Measurements from ENCODE around the gene ANXA10. TPM values are rescaled to one million over a fixed set of nuclear protein-coding genes. Genes with fewer than 3 reads are reported as not detected.

The ANXA10 gene
- total and polyA plus RNA-seq, 2 of the 4 experiments (the other 2 are of a cell fraction): 0.44 to 0.72 TPM

DNA sequence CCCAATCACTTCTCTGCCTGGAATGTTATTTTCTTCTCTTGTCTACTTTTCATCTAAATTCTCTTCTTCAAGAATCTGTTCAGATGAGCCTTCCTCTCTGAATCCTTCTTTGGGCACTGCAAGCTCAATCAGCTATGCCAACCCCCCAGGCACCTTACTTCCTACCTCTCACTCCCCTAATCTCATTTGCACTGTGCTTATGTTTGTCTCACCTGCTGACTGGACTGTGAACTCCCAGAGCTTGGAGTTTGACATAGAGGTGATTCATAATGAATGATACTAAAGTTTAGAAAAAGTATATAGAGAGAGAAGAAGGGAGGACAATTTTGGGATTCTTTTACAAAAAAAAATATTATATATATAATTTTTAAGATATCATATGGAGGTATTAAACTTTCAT is 36.3 kb downstream of the ANXA10 start:
- Histone ChIP-seq H4K5ac (ENCODE audit: low read depth, low read length) (no peak overlapping the region), H3K9ac (ENCODE audit: low read depth, low read length) (no peak overlapping the region), H2BK15ac (ENCODE audit: low read depth, low read length) (no peak overlapping the region), H3K9me1 (ENCODE audit: insufficient read depth, low read length) (no peaks in the 10 kb centered on the region; the same call in 1 of the 2 replicates), H3K27me3 (ENCODE audit: control insufficient read depth, insufficient read depth, low read length) (no peaks in the 10 kb centered on the region), H3K18ac (ENCODE audit: low read depth, low read length) (no peak overlapping the region), H3K9me3 (ENCODE audit: control insufficient read depth, insufficient read depth, low read length) (no peaks in the 10 kb centered on the region), H3K14ac (replicated peaks; ENCODE audit: low read depth, low read length) (no peak overlapping the region), H2BK20ac (ENCODE audit: low read depth, low read length) (no peak overlapping the region), H2BK120ac (ENCODE audit: low read depth, low read length) (no peak overlapping the region), H3K4me2 (ENCODE audit: low read depth, low read length) (no peak overlapping the region), H3K4me3 (ENCODE audit: insufficient read depth, low read depth, low read length) (no peak overlapping the region), H2AK9ac (replicated peaks; ENCODE audit: low read depth, low read length, poor library complexity) (no peak overlapping the region), H2AFZ (replicated peaks; ENCODE audit: low read length, poor library complexity) (no peak overlapping the region), H3K79me1 (ENCODE audit: low read depth in 1 of 2, low read length in 2 of 2) (no peaks in the 10 kb centered on the region), H2AK5ac (ENCODE audit: low read depth, low read length) (no peak overlapping the region), H3K56ac (ENCODE audit: extremely low read depth, insufficient read depth, low read length) (no peak overlapping the region), H3K23ac (ENCODE audit: low read depth, low read length) (no peak overlapping the region), H4K8ac (ENCODE audit: low read depth in 2 of 2, low read length in 2 of 2) (no peak overlapping the region), H2BK5ac (ENCODE audit: low read depth, low read length, poor library complexity, severe bottlenecking) (no peak overlapping the region), H3K4ac (ENCODE audit: low read depth, low read length) (no peak overlapping the region), H3K4me1 (ENCODE audit: control insufficient read depth, insufficient read depth, low read length) (peaks cover 2% of the 10 kb centered on the region; the same call in 1 of the 2 replicates), H4K91ac (ENCODE audit: insufficient read depth, low read depth, low read length) (no peak overlapping the region), H4K20me1 (ENCODE audit: insufficient read depth, low read length) (no peaks in the 10 kb centered on the region), H3K27ac (ENCODE audit: insufficient read depth, low read length) (no peak overlapping the region), H3K36me3 (ENCODE audit: control insufficient read depth, insufficient read depth, low read length) (no peaks in the 10 kb centered on the region)
- in situ Hi-C loops (cut with MboI; ENCODE audit: low sequenced_read_pairs) (no loop called here), dilution Hi-C loops (cut with HindIII; ENCODE audit: low sequenced_read_pairs, unreplicated experiment) (no loop called here), intact Hi-C loops (cut with micrococcal nuclease) (no loop called here)
- ATAC-seq (ENCODE audit: low read depth) (no peak), DNase-seq (no peak)
- TF ChIP-seq SMC3 (IDR thresholded peaks at IDR 0.05; ENCODE audit: low read depth, low read length): no peak
- TF ChIP-seq NFE2L2 (IDR thresholded peaks at IDR 0.05; ENCODE audit: low read depth, low read length): no peak
- TF ChIP-seq BHLHE40 (IDR thresholded peaks at IDR 0.05; ENCODE audit: low read depth, low read length): no peak
- TF ChIP-seq CEBPB (IDR thresholded peaks at IDR 0.05; ENCODE audit: low read depth, low read length): no peak
- TF ChIP-seq MAFK (IDR thresholded peaks at IDR 0.05; ENCODE audit: low read depth, low read length): no peak
- TF ChIP-seq, protein P1, sequence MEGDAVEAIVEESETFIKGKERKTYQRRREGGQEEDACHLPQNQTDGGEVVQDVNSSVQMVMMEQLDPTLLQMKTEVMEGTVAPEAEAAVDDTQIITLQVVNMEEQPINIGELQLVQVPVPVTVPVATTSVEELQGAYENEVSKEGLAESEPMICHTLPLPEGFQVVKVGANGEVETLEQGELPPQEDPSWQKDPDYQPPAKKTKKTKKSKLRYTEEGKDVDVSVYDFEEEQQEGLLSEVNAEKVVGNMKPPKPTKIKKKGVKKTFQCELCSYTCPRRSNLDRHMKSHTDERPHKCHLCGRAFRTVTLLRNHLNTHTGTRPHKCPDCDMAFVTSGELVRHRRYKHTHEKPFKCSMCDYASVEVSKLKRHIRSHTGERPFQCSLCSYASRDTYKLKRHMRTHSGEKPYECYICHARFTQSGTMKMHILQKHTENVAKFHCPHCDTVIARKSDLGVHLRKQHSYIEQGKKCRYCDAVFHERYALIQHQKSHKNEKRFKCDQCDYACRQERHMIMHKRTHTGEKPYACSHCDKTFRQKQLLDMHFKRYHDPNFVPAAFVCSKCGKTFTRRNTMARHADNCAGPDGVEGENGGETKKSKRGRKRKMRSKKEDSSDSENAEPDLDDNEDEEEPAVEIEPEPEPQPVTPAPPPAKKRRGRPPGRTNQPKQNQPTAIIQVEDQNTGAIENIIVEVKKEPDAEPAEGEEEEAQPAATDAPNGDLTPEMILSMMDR (conservative IDR thresholded peaks at IDR 0.05; ENCODE audit: low read depth, low read length): no peak
- TF ChIP-seq, protein P2, sequence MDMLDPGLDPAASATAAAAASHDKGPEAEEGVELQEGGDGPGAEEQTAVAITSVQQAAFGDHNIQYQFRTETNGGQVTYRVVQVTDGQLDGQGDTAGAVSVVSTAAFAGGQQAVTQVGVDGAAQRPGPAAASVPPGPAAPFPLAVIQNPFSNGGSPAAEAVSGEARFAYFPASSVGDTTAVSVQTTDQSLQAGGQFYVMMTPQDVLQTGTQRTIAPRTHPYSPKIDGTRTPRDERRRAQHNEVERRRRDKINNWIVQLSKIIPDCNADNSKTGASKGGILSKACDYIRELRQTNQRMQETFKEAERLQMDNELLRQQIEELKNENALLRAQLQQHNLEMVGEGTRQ (IDR thresholded peaks at IDR 0.05; ENCODE audit: low read depth, low read length): no peak
- no peak for TF ChIP-seq POLR2A (IDR thresholded peaks at IDR 0.05; ENCODE audit: low read depth, low read length)
- TF ChIP-seq RFX5 (IDR thresholded peaks at IDR 0.05; ENCODE audit: low read depth, low read length): no peak
- TF ChIP-seq MAZ (IDR thresholded peaks at IDR 0.05; ENCODE audit: borderline replicate concordance, low read depth, low read length): no peak
- POLR2A ChIA-PET (ENCODE audit: unreplicated experiment): no interaction called here
- CTCF ChIA-PET: no interaction called here
- no TSS peak for BruUV-seq (replicated peaks)
